SK-N-SH treated with all-trans-retinoic acid at 6 μM for 48 hours (cell line): ENCODE results near the gene DMD.

Experiments
- ATAC-seq: fragments of 200-7000 bp; cut with Tn5 transposase; 3 replicates; pipeline ENCODE4 v1.9.1; 2020; ENCODE audit warnings: mild to moderate bottlenecking, moderate library complexity
- BACH2 ChIP-seq: fragments of 250-450 bp; sonication (Bioruptor Pico); IDR thresholded peaks from 2 replicates; pipeline ENCODE4 v1.9.0; 2021; ENCODE audit warnings: mild to moderate bottlenecking, borderline replicate concordance
- CSDC2 ChIP-seq: fragments of 250-450 bp; sonication (Bioruptor Pico); IDR thresholded peaks from 2 replicates; pipeline ENCODE4 v1.5.0; 2020; ENCODE audit warnings: mild to moderate bottlenecking, moderate library complexity
- ESRRG ChIP-seq: fragments of 250-450 bp; sonication (Bioruptor Pico); IDR thresholded peaks from 2 replicates; pipeline ENCODE4 v1.6.1; 2021; ENCODE audit warnings: mild to moderate bottlenecking
- GLIS3 ChIP-seq: fragments of 250-450 bp; sonication (Bioruptor Pico); IDR thresholded peaks from 2 replicates; pipeline ENCODE4 v1.5.0; 2020; ENCODE audit warnings: mild to moderate bottlenecking, moderate library complexity
- ISL1 ChIP-seq: fragments of 250-450 bp; sonication (Bioruptor Pico); IDR thresholded peaks from 2 replicates; pipeline ENCODE4 v2.1.2; 2022; ENCODE audit warnings: mild to moderate bottlenecking, moderate library complexity
- OSR1 ChIP-seq: fragments of 250-450 bp; sonication (Bioruptor Pico); IDR thresholded peaks from 2 replicates; pipeline ENCODE4 v1.8.0; 2022; ENCODE audit warnings: moderate library complexity, mild to moderate bottlenecking, inconsistent platforms
- PATZ1 ChIP-seq: fragments of 250-450 bp; sonication (Bioruptor Pico); IDR thresholded peaks from 2 replicates; pipeline ENCODE4 v1.8.0; 2020; ENCODE audit warnings: mild to moderate bottlenecking, moderate library complexity, borderline replicate concordance
- PPARA ChIP-seq: fragments of 250-450 bp; sonication (Bioruptor Pico); IDR thresholded peaks from 2 replicates; pipeline ENCODE4 v1.5.0; 2020; ENCODE audit warnings: mild to moderate bottlenecking, borderline replicate concordance
- SNAI2 ChIP-seq: fragments of 250-450 bp; sonication (Bioruptor Pico); IDR thresholded peaks from 2 replicates; pipeline ENCODE4 v1.5.0; 2020; ENCODE audit warnings: mild to moderate bottlenecking, moderate library complexity
- TSHZ2 ChIP-seq: fragments of 250-450 bp; sonication (Bioruptor Pico); IDR thresholded peaks from 2 replicates; pipeline ENCODE4 v1.5.0; 2020; ENCODE audit warnings: mild to moderate bottlenecking, moderate library complexity
- ZFP3 ChIP-seq: fragments of 250-450 bp; sonication (Bioruptor Pico); IDR thresholded peaks from 2 replicates; pipeline ENCODE4 v1.5.0; 2020; ENCODE audit warnings: mild to moderate bottlenecking, moderate library complexity
- ZNF565 ChIP-seq: fragments of 450-650 bp; formaldehyde crosslinking; conservative IDR thresholded peaks from 2 replicates; pipeline ENCODE4 v1.5.0; 2020; ENCODE audit warnings: low read depth, mild to moderate bottlenecking, moderate library complexity
- ZNF70 ChIP-seq: fragments of 450-650 bp; formaldehyde crosslinking; IDR thresholded peaks from 2 replicates; pipeline ENCODE4 v1.5.0; 2020; ENCODE audit warnings: mild to moderate bottlenecking, moderate library complexity
- ZNF8 ChIP-seq: fragments of 450-650 bp; formaldehyde crosslinking; IDR thresholded peaks from 2 replicates; pipeline ENCODE4 v1.5.0; 2020; ENCODE audit warnings: mild to moderate bottlenecking, moderate library complexity
- TF ChIP-seq, protein P1 (sequence below): fragments of 250-450 bp; sonication (Bioruptor Pico); IDR thresholded peaks from 2 replicates; pipeline ENCODE4 v1.8.0; 2021; ENCODE audit warnings: low read depth, mild to moderate bottlenecking, moderate library complexity, borderline replicate concordance
- TF ChIP-seq, protein P2 (sequence below): fragments of 250-450 bp; sonication (Bioruptor Pico); IDR thresholded peaks from 2 replicates; pipeline ENCODE4 v1.5.1; 2020; ENCODE audit warnings: low read depth, mild to moderate bottlenecking, moderate library complexity

The DMD gene

DNA sequence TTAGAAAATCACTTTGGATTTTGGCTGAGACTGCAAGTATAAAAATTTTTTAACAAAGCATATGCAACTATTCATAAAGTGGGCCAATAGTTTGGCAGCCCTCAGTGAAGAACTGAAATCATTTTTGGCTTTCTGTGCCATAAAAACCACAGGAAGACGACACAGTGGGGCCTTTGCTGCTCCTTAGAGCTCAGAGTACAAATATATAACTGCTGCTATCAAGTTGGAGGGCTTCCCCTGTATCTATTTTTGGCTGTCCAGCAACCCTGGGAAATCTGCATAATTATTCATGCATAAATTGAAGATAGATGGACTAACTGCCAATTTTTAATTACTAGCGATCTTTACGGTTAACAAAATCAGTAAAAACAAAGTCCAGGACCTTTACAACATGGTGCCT is 2088.0 kb downstream of the DMD start (continued):
- TF ChIP-seq TSHZ2 (CRISPR knock-in tag), result no peak
- TF ChIP-seq ESRRG (CRISPR knock-in tag), result no peak
- TF ChIP-seq, protein P1, sequence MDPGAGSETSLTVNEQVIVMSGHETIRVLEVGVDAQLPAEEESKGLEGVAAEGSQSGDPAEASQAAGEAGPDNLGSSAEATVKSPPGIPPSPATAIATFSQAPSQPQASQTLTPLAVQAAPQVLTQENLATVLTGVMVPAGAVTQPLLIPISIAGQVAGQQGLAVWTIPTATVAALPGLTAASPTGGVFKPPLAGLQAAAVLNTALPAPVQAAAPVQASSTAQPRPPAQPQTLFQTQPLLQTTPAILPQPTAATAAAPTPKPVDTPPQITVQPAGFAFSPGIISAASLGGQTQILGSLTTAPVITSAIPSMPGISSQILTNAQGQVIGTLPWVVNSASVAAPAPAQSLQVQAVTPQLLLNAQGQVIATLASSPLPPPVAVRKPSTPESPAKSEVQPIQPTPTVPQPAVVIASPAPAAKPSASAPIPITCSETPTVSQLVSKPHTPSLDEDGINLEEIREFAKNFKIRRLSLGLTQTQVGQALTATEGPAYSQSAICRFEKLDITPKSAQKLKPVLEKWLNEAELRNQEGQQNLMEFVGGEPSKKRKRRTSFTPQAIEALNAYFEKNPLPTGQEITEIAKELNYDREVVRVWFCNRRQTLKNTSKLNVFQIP (CRISPR knock-in tag), result no peak
- TF ChIP-seq ISL1 (CRISPR knock-in tag), result no peak
- TF ChIP-seq ZFP3 (CRISPR knock-in tag), result no peak

DNA sequence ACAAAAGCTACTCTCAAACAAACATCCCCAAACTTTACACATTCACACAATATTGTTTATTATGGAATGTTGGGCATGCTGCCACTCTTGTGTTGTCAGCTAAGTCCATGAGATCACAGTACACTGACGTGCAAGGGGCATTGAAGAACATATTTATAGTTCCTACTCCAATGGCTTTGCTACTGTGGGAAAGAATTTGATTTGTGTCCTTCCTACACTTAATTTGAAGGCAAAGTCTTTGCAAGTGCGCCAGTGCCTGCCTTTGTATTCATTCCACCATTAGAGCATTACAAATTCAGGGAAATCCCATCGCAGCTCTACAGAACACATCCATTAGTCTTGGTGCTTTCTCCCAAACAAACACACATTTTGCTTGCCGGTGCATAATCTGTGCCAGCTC is 2094.1 kb downstream of the DMD start:
- no peak for TF ChIP-seq TSHZ2 (CRISPR knock-in tag)
- no peak for TF ChIP-seq BACH2 (CRISPR knock-in tag)
- no peak for TF ChIP-seq ZNF565 (CRISPR knock-in tag)
- TF ChIP-seq ZNF70, result no peak
- TF ChIP-seq CSDC2 (CRISPR knock-in tag), result no peak
- no peak for TF ChIP-seq OSR1 (CRISPR knock-in tag)
- no peak for TF ChIP-seq ESRRG (CRISPR knock-in tag)
- no peak for TF ChIP-seq GLIS3
- no peak for TF ChIP-seq PPARA (CRISPR knock-in tag)
- TF ChIP-seq, protein P1 (CRISPR knock-in tag), result no peak
- no peak for TF ChIP-seq SNAI2 (CRISPR knock-in tag)
- TF ChIP-seq PATZ1 (CRISPR knock-in tag), result no peak
- no peak for TF ChIP-seq ZNF8
- TF ChIP-seq, protein P2, sequence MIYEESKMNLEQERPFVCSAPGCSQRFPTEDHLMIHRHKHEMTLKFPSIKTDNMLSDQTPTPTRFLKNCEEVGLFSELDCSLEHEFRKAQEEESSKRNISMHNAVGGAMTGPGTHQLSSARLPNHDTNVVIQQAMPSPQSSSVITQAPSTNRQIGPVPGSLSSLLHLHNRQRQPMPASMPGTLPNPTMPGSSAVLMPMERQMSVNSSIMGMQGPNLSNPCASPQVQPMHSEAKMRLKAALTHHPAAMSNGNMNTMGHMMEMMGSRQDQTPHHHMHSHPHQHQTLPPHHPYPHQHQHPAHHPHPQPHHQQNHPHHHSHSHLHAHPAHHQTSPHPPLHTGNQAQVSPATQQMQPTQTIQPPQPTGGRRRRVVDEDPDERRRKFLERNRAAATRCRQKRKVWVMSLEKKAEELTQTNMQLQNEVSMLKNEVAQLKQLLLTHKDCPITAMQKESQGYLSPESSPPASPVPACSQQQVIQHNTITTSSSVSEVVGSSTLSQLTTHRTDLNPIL (CRISPR knock-in tag), result no peak
- ATAC-seq, result no peak

DNA sequence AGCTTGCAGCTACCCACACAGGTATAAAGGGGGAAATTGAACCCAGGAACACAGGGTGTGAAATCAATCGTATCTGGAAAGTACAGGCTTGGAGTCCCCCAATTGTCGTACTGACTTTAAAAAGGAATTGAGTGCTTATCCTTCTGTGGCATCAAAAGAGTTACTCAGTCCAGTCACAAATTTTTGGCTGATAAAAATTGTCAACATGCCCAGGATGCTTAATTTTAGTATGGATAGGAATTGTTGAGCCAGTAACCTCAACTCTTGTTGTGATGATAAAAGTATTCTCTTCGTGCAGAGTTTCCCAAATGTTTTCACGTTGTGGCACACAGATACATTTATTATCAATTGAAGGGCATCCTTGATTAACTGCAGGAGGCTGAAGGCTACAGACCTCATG is 2096.0 kb downstream of the DMD start:
- TF ChIP-seq ISL1 (CRISPR knock-in tag), result no peak
- TF ChIP-seq ZNF70, result no peak
- no peak for ATAC-seq
